Raji (cell line): Measurements from ENCODE around the gene AGAP9.
"Not testable (repeated sequence)": the region's sequence is repeated elsewhere in the genome, so short reads cannot be mapped to it uniquely, and the experiment has no call there.

Experiments used
- POLR2A ChIP-seq: IDR thresholded peaks from 2 replicates; pipeline ENCODE4 v1.6.1; 2011; ENCODE audit warnings: low read depth, low read length, control low read depth; ENCODE audit not compliant: insufficient read depth

AGAP9 gene

GRCh38 chr10:47523475-47523874, at the start of gene AGAP9:
Gene AGAP9, minus strand, starts transcription at chr10:47523638. Its CDS starts 112 bp downstream, at chr10:47523526.
- TF ChIP-seq POLR2A = not testable (repeated sequence)

DNA sequence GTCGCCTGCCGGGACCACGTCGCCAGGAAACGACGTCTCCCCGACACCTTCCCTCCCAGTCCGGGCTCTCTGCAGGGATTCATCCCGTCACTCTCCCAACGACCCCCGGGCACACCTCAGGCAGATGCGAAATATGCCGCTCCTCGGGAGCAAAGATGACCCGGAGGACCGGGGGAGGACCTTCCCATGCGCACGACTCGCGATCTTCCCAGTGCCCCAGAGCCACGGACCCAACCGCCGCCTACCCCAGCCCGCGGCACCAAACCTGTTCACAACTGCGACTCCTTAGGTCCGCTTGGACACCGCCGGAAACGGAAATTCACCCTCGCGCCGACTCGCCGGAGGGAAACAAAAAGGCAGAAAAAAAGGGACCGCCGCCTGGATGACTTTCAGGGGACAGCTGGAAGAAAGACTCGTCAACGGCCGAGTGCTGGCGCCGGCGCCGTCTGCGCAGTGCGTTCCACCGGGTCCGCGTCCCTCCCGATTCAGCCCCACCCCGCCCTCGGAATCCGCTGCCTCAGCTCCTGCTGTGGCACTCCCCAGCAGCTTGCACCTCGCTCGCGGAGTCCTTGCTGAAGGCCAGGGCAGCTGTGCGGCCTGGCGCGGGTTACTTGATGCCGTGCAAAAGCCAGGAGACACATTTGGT, 29.9 kb upstream of the AGAP9 start:
- peak; percentile 66 for TF ChIP-seq POLR2A

DNA sequence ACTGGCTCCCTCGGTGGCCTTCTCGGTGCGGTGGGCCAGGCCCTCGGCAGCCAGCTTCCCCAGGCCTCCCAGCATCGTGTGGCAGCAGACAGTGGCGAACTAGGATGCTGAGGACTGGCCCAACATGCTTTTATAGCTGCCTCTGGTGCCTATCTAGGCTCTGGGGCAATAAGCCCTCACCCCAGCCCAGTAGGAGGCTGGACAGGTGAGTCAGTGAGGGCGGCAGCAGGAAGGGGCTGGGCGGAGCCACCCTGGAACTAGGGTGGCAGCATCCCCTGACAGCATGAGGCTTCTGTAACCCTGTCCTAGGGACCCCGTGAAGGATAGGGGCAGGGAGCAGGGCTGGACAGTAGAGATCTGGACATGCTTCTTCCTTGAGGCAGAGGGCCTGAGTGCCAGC, 31.8 kb downstream of the AGAP9 start, which contains the start of gene FAM25G:
FAM25G (minus strand) TSS at position 101 of the 400 bp plus-strand sequence; CDS start at position 75, 26 bp downstream.
- not testable (repeated sequence) for TF ChIP-seq POLR2A

DNA sequence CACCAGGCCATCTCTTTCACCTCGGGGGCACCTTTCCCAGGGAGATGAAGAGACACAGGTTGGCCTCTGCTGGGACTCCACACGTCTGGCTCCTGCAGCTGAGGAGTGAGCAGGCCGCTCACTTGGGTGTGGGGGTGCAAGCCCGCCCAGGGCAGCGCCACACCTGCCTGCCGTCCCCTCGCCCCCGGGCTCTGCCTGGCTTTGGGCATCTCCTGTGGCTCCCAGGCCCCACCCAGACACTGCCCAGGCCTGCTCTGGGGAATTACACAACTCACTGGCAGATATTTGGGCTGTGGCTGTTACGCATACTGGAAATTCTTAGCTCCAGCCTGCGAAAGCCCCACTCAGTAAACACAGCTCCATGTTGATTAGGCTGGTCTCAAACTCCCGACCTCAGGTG, 39.5 kb downstream of the AGAP9 start, which contains the start of gene ANXA8:
ANXA8 (minus strand) TSS at position 193 of the 400 bp plus-strand sequence; CDS start at position 11, 182 bp downstream.
- TF ChIP-seq POLR2A = not testable (repeated sequence)

DNA sequence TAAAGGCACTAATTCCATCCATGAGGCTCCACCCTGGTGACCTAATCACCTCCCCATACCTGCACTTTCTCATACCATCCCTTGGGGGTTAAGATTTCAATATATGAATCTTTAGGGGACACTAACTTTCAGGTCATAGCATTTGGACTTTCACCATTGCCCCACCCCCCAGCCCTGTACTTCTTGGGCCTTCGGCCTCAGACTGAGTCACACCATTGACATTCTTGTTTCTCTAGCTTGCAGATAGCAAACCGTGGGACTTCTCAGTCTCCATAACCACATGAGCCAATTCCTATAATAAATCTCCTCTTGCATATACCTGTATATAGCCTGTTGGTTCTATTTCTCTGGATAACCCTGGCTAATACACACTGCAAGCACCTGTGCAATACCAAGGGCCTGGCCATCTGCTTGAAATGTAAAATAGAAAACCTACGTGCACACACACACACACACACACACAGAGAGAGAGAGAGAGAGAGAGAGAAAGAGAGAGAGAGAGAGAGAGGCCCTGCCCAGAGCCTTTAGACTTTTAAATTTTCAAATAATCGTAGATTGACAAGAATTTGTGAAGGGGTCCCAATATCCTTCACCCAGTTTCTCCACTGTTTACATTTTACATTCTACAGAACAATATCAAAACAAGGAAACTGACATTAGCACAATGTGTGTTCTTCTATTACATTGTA, 64.8 kb downstream of the AGAP9 start:
- no peak for TF ChIP-seq POLR2A

DNA sequence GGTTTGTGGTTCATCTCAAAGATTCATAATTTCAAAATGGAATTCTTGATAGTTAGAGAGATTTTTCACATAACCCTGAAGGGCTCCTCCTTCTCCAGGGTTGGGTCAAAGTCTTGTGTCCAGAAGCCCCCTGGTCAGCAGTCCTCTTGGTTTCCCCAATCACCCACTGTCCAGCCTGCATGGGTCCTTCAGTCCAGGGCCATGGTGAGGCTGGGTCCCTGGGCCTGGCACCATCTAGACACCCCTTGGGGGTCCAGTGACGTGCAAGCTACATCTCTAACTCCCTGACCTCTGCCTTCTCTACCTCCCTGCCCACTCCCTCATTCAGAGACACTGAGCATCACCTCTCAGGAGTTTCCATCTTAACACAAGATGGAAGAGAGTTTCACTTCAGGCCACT, 65.6 kb downstream of the AGAP9 start:
- no peak for TF ChIP-seq POLR2A

GRCh38 chr10:47457528-47457820, 66.0 kb downstream of the AGAP9 start:
- TF ChIP-seq POLR2A = no peak

- TF ChIP-seq POLR2A = no peak
These were observed 66.5 kb downstream of the AGAP9 start for GRCh38 chr10:47456794-47457527.

GRCh38 chr10:47456079-47456785, 67.2 kb downstream of the AGAP9 start:
- TF ChIP-seq POLR2A = no peak

DNA sequence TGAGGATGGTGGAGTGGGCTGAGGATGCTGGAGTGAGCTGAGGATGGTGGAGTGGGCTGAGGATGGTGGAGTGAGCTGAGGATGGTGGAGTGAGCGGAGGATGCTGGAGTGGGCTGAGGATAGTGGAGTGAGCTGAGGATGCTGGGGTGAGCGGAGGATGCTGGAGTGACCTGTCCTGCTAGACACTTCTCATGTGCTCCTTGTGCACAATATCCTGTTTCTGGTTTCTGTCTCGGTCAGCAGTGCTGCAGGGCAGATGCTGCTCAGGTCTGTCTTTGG, 68.7 kb downstream of the AGAP9 start:
- no peak for TF ChIP-seq POLR2A

- no peak for TF ChIP-seq POLR2A
These were observed 69.2 kb downstream of the AGAP9 start for GRCh38 chr10:47454008-47454779.

- TF ChIP-seq POLR2A = no peak
These were observed 70.1 kb downstream of the AGAP9 start for GRCh38 chr10:47453141-47454007.

- no peak for TF ChIP-seq POLR2A
These were observed 70.8 kb downstream of the AGAP9 start for GRCh38 chr10:47452495-47453140.
